HFFc6 (cell line): ENCODE measurements around the gene CLEC4G. TPM values are rescaled to one million over a fixed set of nuclear protein-coding genes. Genes with fewer than 3 reads are reported as not detected.

Experiments
- DNase-seq: peaks from one replicate; pipeline ENCODE4 v3.0.0-alpha.2; 2018
- H3K27ac Mint-ChIP-seq: 2 replicates; pipeline ENCODE4 v1.8.0; 2020; ENCODE audit warnings: mild to moderate bottlenecking, mixed read lengths
- H3K27me3 Mint-ChIP-seq: 2 replicates; pipeline ENCODE4 v1.8.0; 2021; ENCODE audit warnings: mild to moderate bottlenecking, moderate library complexity, mixed read lengths; ENCODE audit not compliant: insufficient read depth
- H3K36me3 Mint-ChIP-seq: 2 replicates; pipeline ENCODE4 v1.8.0; 2021; ENCODE audit warnings: low read depth, mixed read lengths
- H3K4me1 Mint-ChIP-seq: 2 replicates; pipeline ENCODE4 v1.8.0; 2020; ENCODE audit warnings: low read depth, mixed read lengths
- H3K4me3 Mint-ChIP-seq: 2 replicates; pipeline ENCODE4 v1.8.0; 2020; ENCODE audit warnings: mild to moderate bottlenecking, moderate library complexity, mixed read lengths
- H3K9me3 Mint-ChIP-seq: 2 replicates; pipeline ENCODE4 v1.8.0; 2020; ENCODE audit warnings: mild to moderate bottlenecking, mixed read lengths
- total RNA-seq, 6 experiments: library from RNA; stranded (reverse); fragmentation: NEBNext Ultra II Directional; extraction: Animal tissue kit (Norgen Biotek cat#: 25700); gene quantifications; 2 replicates in 1 of 6; 3 replicates in 5 of 6; pipeline ENCODE4 v1.2.3, GENCODE V29; 2021
- TF ChIP-seq, protein P1 (sequence below): fragments of 200-600 bp; sonication (generic); IDR thresholded peaks from 2 replicates; pipeline ENCODE4 v1.5.0; 2021; ENCODE audit warnings: antibody characterized with exemption, mild to moderate bottlenecking

The CLEC4G gene
- total RNA-seq, 6 experiments from 2014 or later = not detected

DNA sequence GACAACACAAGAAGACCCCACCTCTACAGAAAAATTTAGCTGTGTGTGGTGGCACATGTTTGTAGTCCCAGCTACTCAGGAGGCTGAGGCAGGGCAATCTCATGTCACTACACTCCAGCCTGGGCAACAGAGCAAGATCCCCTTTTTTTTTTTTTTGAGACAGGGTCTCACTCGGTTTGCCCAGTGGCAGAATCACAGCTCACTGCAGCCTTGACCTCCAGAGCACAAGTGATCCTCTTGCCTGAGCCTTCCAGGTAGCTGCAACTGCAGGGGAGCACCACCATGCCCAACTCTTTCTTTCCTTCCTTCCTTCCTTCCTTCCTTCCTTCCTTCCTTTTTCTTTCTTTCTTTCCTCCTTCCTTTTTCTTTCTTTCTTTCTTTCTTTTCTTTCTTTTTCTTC, 4.2 kb upstream of the CLEC4G start:
- Mint-ChIP-seq H3K9me3 (no peaks in the 10 kb centered on the region), H3K27me3 (peaks cover 21% of the 10 kb centered on the region), H3K27ac (no peak overlapping the region), H3K4me3 (no peak overlapping the region), H3K36me3 (no peaks in the 10 kb centered on the region), H3K4me1 (no peaks in the 10 kb centered on the region)
- TF ChIP-seq, protein P1, sequence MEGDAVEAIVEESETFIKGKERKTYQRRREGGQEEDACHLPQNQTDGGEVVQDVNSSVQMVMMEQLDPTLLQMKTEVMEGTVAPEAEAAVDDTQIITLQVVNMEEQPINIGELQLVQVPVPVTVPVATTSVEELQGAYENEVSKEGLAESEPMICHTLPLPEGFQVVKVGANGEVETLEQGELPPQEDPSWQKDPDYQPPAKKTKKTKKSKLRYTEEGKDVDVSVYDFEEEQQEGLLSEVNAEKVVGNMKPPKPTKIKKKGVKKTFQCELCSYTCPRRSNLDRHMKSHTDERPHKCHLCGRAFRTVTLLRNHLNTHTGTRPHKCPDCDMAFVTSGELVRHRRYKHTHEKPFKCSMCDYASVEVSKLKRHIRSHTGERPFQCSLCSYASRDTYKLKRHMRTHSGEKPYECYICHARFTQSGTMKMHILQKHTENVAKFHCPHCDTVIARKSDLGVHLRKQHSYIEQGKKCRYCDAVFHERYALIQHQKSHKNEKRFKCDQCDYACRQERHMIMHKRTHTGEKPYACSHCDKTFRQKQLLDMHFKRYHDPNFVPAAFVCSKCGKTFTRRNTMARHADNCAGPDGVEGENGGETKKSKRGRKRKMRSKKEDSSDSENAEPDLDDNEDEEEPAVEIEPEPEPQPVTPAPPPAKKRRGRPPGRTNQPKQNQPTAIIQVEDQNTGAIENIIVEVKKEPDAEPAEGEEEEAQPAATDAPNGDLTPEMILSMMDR = no peak
- DNase-seq = no peak

DNA sequence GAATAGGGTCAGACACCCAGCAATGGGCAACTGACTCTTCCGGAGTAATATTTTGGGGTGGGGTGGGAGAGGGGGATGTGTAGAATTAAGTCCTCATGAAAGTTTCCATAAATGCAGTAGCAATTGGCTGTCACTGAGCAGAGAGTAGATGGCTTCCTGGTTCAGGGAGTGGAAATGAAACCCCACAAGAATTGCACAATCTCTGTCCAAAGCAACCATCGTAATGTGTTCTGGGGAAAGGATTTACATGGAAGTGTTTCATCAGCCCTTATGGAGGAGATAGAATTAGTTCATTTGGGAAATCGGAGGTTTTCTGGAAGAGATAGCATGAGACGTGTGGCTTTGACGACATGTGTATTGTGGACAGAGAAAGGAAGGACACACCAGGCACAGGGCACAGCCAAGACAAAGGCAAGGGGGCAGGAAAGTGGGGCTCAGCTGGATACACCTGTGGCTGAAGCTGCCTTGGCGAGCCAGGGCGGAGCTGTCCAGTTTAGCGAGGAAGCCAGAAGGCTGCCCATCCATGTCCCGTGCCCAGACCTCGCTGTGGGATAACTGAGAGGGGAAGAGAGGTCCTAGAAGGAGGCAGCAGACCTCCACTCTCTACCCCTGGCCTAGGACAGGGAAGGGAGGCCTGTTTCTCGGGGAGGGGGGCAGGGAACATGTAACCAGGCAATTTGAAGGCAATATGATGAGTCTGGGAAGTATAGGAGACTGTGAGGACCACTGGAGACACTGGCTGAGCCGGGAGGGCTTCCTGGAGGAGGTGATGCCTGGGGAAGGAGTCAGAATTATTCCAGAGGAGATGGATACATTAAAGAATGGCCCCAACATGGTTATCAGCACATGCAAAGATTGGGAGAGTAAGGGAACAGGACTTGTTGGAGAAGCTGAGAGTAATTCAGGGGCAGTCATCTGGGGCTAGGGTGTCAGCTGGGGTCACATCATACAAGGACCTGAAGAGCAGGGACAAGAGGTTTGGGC, 2.6 kb upstream of the CLEC4G start:
- no peaks in the 10 kb centered on the region for H3K36me3 Mint-ChIP-seq
- H3K9me3 Mint-ChIP-seq = no peaks in the 10 kb centered on the region
- H3K27ac Mint-ChIP-seq = no peak overlapping the region
- no peaks in the 10 kb centered on the region for H3K4me1 Mint-ChIP-seq
- no peak for DNase-seq
- TF ChIP-seq, protein P1 = no peak
- no peak overlapping the region for H3K4me3 Mint-ChIP-seq
- peaks cover 16% of the 10 kb centered on the region for H3K27me3 Mint-ChIP-seq

DNA sequence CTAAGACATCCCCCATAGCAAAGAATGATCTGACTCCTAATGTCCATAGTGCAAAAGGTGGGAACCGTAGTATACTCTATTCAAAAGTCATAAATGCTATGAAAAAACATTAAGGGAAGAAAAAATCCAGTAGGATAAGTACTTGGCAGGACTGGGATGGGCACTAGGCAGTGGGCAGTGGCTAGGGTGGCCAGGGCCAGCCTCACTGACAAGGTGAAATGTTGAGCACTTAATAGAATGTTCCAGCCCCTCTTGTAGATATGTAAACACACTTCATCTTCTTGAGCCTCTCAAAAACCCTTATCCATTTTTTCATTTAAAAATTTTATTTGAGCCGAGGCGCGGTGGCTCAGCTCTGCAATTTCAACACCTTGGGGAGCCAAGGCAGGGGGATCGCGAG, 1.5 kb upstream of the CLEC4G start:
- Mint-ChIP-seq H3K4me3 (no peak overlapping the region), H3K36me3 (no peaks in the 10 kb centered on the region), H3K27me3 (peaks cover 25% of the 10 kb centered on the region), H3K27ac (no peak overlapping the region), H3K4me1 (no peaks in the 10 kb centered on the region), H3K9me3 (no peaks in the 10 kb centered on the region)
- DNase-seq = no peak
- TF ChIP-seq, protein P1 = no peak

DNA sequence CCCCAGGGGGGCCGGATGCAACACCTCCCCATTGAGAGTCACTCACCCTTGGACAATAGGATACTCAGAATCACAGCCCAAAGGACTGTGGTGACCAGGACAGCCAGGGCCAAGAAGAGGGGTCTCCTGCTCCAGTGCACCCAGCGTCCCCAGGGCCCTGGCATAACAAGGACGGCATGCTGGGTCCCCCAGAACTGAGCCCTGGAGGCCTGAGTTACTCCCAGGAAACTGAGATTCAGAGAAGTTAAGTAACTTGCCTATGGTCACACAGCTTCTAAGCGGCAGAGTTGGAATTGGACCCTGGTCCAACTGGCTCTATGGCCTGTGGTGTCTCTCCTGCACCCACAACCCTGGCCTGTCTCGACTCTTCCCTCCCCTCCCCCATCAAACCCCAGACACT, 295 bp downstream of the CLEC4G start:
- TF ChIP-seq, protein P1 = no peak
- Mint-ChIP-seq H3K9me3 (no peaks in the 10 kb centered on the region; the same call in 1 of the 2 replicates), H3K27ac (no peak overlapping the region)

DNA sequence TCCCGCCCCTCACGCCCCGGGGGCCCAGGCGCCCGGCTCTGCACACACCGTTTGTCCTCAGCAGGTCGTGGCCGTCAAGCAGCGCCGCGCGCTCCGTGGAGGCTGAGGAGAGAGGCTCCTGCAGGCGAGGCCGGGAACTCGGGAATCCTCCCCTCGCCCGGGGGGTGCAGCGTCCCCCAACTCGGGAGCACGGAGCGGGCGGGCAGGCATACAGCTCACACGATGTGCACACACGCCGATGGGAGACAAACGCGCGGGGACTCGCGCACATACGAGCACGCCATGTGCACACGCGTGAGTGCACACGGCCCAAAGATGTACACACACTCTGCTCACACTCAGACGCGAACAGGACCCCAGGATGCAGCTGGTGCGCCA, 703 bp downstream of the CLEC4G start:
- Mint-ChIP-seq H3K27ac (no peak overlapping the region), H3K9me3 (no peaks in the 10 kb centered on the region; the same call in 1 of the 2 replicates), H3K27me3 (peaks cover 27% of the 10 kb centered on the region), H3K36me3 (no peaks in the 10 kb centered on the region), H3K4me1 (no peaks in the 10 kb centered on the region), H3K4me3 (no peak overlapping the region)
- TF ChIP-seq, protein P1 = no peak
- DNase-seq = no peak

More for the DNA sequence above, 295 bp downstream of the CLEC4G start:
- no peak for DNase-seq
- H3K4me3 Mint-ChIP-seq = no peak overlapping the region
- peaks cover 28% of the 10 kb centered on the region for H3K27me3 Mint-ChIP-seq
- no peaks in the 10 kb centered on the region for H3K4me1 Mint-ChIP-seq
- no peaks in the 10 kb centered on the region for H3K36me3 Mint-ChIP-seq
